Measurements from ENCODE around the gene WASHC3. TPM values are rescaled to one million over a fixed set of nuclear protein-coding genes. Genes with fewer than 3 reads are reported as not detected.
A peak's percentile ranks its signal among the peaks of the same experiment; 100 is the strongest.

The WASHC3 gene
- total RNA-seq, 1 donor from 2014 or later = 37.8 TPM

- ATAC-seq (no peak), DNase-seq (ENCODE audit: missing footprints) (no peak)
- intact Hi-C loops (cut with DNase I) = no loop called here
Measured at GRCh38 chr12:102005256-102005655, 56.5 kb downstream of the WASHC3 start.

GRCh38 chr12:101997102-101997501, 64.7 kb downstream of the WASHC3 start:
- DNase-seq (ENCODE audit: missing footprints) (no peak), ATAC-seq (no peak)
- intact Hi-C loops (cut with DNase I) = no loop called here

- ATAC-seq = no peak
- intact Hi-C loops (cut with DNase I) = no loop called here
- no peak for DNase-seq (ENCODE audit: missing footprints)
Measured at GRCh38 chr12:101995684-101996083, 66.1 kb downstream of the WASHC3 start.

- DNase-seq (ENCODE audit: missing footprints) = no peak
- intact Hi-C loops (cut with DNase I) = no loop called here
- ATAC-seq = no peak
Measured at GRCh38 chr12:101992091-101992490, 69.7 kb downstream of the WASHC3 start.

- intact Hi-C loops (cut with DNase I) = no loop called here
- ATAC-seq (peak; percentile 52), DNase-seq (ENCODE audit: missing footprints) (no peak)
Measured at GRCh38 chr12:101982307-101982706, 79.5 kb downstream of the WASHC3 start.

- no peak for ATAC-seq
- no peak for DNase-seq (ENCODE audit: missing footprints)
- intact Hi-C loops (cut with DNase I) = no loop called here
Measured at GRCh38 chr12:101981868-101982267, 79.9 kb downstream of the WASHC3 start.

- intact Hi-C loops (cut with DNase I) = no loop called here
- ATAC-seq (no peak), DNase-seq (ENCODE audit: missing footprints) (no peak)
Measured at GRCh38 chr12:101968770-101969169, 93.0 kb downstream of the WASHC3 start.

- intact Hi-C loops (cut with DNase I) = no loop called here
- ATAC-seq (no peak), DNase-seq (ENCODE audit: missing footprints) (no peak)
Measured at GRCh38 chr12:101967506-101967905, 94.3 kb downstream of the WASHC3 start.

GRCh38 chr12:101966496-101966895, 95.3 kb downstream of the WASHC3 start:
- intact Hi-C loops (cut with DNase I) = no loop called here
- no peak for DNase-seq (ENCODE audit: missing footprints)
- ATAC-seq = no peak

GRCh38 chr12:101963697-101964096, 98.1 kb downstream of the WASHC3 start:
- ATAC-seq (no peak), DNase-seq (ENCODE audit: missing footprints) (no peak)
- intact Hi-C loops (cut with DNase I) = no loop called here

Other genes with a start within 250 kb of the WASHC3 start
- gene GNPTAB, start 231.0 kb downstream of the WASHC3 start, total RNA-seq = 56.2 TPM
- gene DRAM1, start 184.4 kb downstream of the WASHC3 start, total RNA-seq = 6.2 TPM
- gene NUP37, start 58.1 kb upstream of the WASHC3 start, total RNA-seq = 17.2 TPM
- gene PARPBP, start 58.2 kb upstream of the WASHC3 start, total RNA-seq = 0.54 TPM
- gene PMCH, start 135.8 kb upstream of the WASHC3 start, total RNA-seq = not detected

Data from Right ventricle myocardium inferior (tissue), 1 donor.